ENCODE results near the gene HOATZ.

The HOATZ gene

GRCh38 chr11:111514216-111515031 is at the start of gene HOATZ:
TSS of gene HOATZ (plus strand) at chr11:111514778. CDS start at chr11:111514785, 7 bp downstream.
- no peak for DNase-seq (ENCODE audit: low spot score)

DNA sequence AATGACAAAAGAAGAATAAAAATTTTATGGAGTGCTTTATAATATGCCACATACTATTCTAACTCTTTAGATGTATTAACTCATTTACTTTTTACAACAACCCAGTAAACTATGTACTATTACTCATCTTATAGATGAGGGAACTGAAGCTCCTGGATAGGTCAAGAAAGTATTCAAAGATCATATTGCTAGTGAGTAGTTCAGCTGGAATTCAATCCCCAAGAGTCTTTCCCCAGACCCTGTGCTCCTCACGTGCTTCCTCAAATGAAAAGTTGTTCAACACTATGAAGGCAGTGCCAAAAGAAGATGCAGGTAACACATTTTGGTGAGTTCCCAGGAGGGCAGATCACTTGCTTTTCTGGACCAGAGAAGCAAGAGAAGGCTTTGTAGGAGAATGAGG is 49.2 kb upstream of the HOATZ start:
- DNase-seq (ENCODE audit: low spot score): no peak

- DNase-seq (ENCODE audit: low spot score): no peak
Observed at GRCh38 chr11:111466615-111467014, 48.0 kb upstream of the HOATZ start.

DNA sequence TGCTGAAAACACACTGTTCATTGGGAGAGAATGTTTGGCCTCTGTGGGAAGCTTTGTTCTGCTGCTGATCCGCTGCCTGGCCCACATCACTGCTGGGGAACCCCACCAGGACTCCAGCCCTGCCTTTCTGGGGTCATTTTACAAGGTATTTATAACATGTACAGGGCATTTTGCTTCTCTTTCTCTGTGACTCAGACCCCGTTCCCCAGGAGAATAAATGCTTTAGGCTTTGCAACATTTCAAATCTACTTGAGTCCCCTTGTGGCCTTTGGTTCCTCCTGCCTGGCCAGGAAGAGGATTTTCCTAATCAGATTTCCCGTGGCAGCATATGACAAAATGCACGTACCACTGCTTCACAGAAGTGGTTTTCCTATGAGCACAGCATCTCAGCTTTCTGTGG is 45.4 kb upstream of the HOATZ start:
- DNase-seq (ENCODE audit: low spot score): no peak

DNA sequence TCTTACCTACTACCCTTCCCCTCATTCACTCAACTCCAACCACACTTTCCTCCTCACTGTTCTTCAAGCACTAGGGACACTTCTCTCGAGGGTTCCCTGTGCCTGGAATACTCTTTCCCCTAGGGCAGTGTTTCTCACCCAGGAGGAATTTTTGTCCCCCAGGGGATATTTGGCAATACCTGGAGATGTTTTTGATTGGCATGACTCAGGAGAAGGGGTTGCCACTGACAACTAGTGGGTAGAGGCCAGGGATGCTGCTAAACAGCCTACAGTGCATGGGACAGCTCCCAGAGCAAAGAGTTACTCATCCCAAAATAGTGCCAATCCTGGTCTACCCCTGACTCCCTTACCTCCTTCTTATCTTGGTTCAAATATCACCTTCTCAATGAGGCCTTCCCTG is 42.4 kb upstream of the HOATZ start:
- DNase-seq (ENCODE audit: low spot score): no peak

DNA sequence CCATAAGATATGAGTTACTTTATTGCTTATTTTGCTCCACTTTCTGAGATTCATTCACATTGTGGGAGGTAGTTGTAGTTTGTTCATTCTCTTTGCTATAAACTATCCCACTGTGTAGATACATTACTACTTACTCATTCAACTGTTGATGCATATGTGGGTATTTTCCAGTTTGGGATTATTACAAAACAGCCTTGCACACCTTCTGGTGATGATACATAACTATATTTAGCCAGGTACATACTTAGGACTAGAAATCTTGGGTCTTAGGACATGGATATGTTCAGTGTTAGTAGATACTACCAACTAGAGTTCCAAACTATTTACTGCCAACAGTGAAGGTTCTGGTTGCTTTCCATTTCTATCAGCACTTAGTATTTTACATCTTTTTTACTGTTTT is 40.1 kb upstream of the HOATZ start:
- no peak for DNase-seq (ENCODE audit: low spot score)

GRCh38 chr11:111476366-111476765 is 38.2 kb upstream of the HOATZ start:
- no peak for DNase-seq (ENCODE audit: low spot score)

GRCh38 chr11:111476956-111477355 is 37.6 kb upstream of the HOATZ start:
- DNase-seq (ENCODE audit: low spot score): no peak

DNA sequence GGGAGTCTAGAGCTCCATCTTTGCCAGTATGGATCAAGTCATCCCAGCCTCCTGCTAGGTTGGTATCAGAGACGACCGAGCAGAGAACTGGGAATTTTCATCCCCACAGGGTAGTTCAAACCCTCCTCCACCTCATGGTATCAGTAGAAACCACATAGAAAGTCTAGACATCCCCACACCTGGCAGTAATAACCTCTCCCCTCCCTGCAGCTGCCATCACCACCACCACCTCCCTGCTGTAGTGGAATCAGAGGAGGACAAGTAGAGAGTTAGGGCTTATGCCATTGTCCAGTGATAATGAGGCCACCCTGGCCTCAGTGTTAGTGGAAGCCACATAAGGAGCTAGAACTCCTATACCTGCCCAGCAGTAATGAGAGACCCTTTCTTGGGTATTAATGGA is 36.7 kb upstream of the HOATZ start:
- no peak for DNase-seq (ENCODE audit: low spot score)

DNA sequence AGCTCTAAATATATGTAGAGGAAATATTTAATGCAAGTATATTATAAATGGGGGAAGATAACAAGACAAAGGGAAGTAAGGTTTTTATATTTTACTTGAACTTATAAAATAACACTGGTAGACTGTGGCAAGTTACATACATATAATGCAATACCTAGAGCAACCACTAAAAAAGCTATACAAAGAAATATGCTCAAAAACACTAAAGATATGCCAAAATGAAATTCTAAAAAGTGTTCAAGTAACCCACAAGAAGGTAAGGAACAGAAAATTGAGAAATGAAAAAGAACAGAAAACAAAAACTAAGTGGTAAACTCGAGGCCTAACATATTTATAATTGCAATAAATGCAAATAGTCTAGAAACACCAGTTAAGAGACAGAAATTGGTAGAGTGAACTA is 34.9 kb upstream of the HOATZ start:
- no peak for DNase-seq (ENCODE audit: low spot score)

DNA sequence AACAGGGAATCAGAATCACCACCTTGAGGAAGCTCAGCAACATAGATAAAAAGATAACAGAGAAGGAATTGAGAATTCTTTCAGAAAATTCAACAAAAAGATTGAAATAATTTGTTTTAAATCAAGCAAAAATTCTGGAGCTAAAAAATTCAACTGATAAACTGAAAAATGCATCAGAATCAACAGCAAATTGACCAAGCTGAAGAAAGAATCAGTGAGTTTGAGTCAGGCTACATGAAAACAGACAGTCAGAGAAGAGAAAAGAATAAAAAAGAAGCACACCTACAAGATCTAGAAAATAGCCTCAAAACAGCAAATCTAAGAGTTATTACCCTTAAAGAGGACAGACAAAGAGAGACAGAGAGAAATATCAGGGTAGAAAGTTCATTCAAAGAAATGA is 31.1 kb upstream of the HOATZ start:
- DNase-seq (ENCODE audit: low spot score): no peak

DNA sequence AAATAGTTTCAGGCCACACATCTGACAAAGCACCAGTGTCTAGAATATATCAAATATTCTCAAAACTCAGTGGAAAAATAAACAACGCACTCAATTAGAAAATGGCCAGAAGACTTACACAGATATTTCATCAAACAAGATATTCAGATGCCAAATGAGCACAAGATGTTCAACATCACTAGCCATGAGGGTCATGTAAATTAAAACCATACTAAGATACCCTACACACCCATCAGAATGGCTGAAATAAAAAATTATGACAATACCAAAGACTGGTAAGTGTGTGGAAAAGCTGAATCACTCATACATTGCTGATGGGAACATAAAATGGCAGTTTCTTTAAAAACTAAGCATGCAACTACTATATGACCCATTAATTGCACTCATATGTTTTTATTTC is 24.1 kb upstream of the HOATZ start:
- DNase-seq (ENCODE audit: low spot score): no peak

- no peak for DNase-seq (ENCODE audit: low spot score)
Observed at GRCh38 chr11:111494040-111494439, 20.5 kb upstream of the HOATZ start.

GRCh38 chr11:111499483-111499882 is 15.1 kb upstream of the HOATZ start:
- DNase-seq (ENCODE audit: low spot score): no peak

GRCh38 chr11:111500481-111500880 is 14.1 kb upstream of the HOATZ start:
- no peak for DNase-seq (ENCODE audit: low spot score)

DNA sequence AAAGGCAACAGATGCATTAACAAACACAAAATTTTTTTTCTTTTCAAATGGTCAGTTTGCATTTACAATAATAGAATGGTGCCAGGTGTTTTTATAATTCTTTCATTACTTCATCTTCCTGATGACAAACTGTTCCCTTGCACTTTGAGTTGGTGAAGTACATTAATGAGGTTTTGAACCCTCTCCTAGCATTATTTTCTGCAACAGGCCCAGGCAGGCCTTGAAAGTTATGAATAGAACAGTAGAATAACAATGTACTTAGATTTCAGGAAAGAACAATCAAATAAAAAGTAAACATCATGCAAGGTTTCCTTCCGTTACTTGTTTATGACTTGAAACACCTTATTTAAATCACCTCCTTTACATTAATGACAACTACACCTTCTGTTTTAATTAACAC is 12.0 kb upstream of the HOATZ start:
- no peak for DNase-seq (ENCODE audit: low spot score)

- DNase-seq (ENCODE audit: low spot score): no peak
Observed at GRCh38 chr11:111510311-111510710, 4.3 kb upstream of the HOATZ start.

DNA sequence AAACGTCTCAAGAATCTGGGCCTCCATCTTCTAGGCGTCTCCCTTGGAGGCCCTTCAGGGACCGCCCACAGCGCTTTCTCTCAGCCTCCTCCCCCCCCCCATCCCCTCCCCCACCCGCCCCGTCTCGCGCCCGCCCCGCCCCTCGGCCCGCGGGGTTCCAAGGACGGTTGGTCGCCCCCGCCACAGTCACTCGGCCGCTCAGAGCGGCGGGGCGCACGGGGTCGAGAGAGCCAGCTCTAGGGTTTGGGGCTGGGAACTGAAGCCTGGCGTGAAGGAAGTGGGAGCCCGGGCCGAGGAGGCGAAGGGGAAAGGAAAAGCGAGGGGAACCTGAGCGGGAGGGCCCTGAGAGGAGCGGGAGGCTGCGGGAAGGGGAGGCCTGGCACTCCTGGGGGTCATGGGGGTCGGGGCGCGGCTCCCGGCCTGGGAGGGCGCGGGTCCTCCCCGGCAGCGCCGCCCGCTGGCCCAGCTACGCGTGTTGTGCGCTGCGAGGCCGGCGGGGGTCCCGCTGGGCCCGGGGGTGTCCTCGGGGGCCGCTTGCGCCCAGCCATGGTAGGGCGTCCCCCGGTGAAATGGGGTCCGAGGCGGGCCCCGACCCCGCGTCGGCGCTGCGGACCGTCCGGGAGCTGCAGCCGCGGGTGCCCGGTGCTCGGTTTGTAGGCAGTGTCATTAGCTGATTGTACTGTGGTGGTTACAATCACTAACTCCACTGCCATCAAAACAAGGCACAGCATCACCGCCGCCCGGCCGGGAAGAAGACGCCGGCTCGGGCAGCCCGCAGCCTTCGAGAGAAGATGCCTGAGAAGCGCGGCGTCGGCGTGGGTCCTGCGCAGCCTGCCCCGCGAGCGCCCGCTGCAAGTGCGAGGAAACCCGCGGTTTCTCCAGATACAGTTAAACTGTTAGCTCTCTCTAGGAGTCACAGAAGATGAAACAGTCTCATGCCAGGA is 2.0 kb upstream of the HOATZ start, which contains the start of gene BTG4:
BTG4 (minus strand) TSS at position 91 of the 944 bp plus-strand sequence. CDS start 13,610 bp downstream, outside the sequence.
- no peak for DNase-seq (ENCODE audit: low spot score)

GRCh38 chr11:111513240-111513605 is 1.4 kb upstream of the HOATZ start:
- DNase-seq (ENCODE audit: low spot score): no peak

DNA sequence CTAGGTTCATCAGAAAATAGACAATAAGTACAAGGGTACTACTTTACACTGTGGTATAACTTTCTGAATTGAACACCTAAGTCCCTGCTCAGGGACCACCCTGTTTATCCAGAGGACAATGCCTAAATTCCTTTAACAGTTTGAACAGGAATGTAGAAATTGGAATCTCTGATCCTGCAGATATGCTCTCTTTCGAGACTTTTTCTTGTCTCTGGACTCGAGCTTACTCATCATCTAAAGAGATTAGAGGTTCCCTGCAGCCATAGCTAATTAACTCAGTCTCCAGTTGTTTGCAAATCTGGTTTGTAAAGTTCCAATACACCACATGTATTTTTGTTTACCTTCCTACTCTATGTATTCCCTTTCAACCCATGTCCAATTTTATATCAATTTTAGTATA is 1.0 kb downstream of the HOATZ start:
- DNase-seq (ENCODE audit: low spot score): no peak

DNA sequence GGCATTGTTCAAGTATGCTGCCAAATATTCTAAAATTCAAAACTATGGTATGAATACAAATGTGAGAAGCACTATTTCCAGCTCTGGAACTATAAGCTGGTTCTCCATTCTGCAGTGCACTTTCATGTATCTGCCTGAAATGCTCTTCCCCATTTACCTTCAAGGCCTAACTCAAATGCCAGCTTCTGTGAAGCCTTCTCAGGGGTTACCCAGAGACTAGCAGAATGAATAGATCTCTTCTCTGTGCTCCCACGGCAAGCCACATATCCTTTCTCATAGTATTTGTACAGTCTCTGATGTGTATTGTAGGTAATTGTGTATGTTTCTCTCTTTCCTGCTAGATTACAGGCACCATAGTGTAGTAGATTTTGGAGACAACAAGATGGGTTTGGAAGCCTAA is 4.1 kb downstream of the HOATZ start:
- no peak for DNase-seq (ENCODE audit: low spot score)

- DNase-seq (ENCODE audit: low spot score): no peak
Observed at GRCh38 chr11:111520560-111520959, 6.0 kb downstream of the HOATZ start.

DNA sequence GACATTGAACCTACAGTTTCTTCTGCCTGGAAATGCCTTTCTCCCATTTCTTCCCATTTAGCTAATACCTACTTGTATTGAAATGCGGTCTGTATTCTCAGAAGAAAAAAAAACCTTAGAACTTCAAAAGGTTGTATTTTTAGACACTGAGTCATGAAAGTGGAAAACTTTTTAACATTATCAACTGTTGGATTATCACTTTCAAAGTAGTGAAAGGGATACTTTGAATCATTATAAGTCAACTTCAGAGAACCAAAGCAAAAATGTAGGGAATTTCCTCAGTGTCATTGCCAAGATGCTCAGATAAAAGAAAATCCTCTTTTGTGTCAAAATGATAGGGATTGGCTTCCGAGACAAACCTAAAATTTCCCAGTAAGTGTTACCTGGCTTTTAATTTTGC is 6.6 kb downstream of the HOATZ start:
- DNase-seq (ENCODE audit: low spot score): no peak

All from hematopoietic multipotent progenitor cell treated with erythropoietin and hydrocortisone succinate and interleukin-3 and kit ligand, for 17 days (in vitro differentiated cells).